GM19043 (cell line): ENCODE data around the gene DMC1.
"Not testable (repeated sequence)": the region's sequence is repeated elsewhere in the genome, so short reads cannot be mapped to it uniquely, and the experiment has no call there.

Experiments used
- ATAC-seq: cut with Tn5 transposase; IDR thresholded peaks from one replicate; pipeline ENCODE4 v1.9.1; 2021; ENCODE audit warnings: low read depth; ENCODE audit not compliant: unreplicated experiment

Gene DMC1

GRCh38 chr22:38569972-38570778 lies at the start of gene DMC1:
DMC1 (minus strand) TSS chr22:38570183; CDS start chr22:38568256, 1,927 bp downstream.
- no peak for ATAC-seq

- ATAC-seq: no peak
Observed at GRCh38 chr22:38618682-38619081, 48.7 kb upstream of the DMC1 start.

- ATAC-seq: no peak
Observed at GRCh38 chr22:38618258-38618657, 48.3 kb upstream of the DMC1 start.

GRCh38 chr22:38615064-38615405 lies 45.1 kb upstream of the DMC1 start:
- ATAC-seq: not testable (repeated sequence)

GRCh38 chr22:38614332-38615063 lies 44.5 kb upstream of the DMC1 start:
- ATAC-seq: no peak

- no peak for ATAC-seq
Observed at GRCh38 chr22:38613588-38613987, 43.6 kb upstream of the DMC1 start.

- no peak for ATAC-seq
Observed at GRCh38 chr22:38612217-38613006, 42.4 kb upstream of the DMC1 start.

- no peak for ATAC-seq
Observed at GRCh38 chr22:38611559-38611958, 41.6 kb upstream of the DMC1 start.

GRCh38 chr22:38610234-38610633 lies 40.3 kb upstream of the DMC1 start:
- ATAC-seq: no peak

GRCh38 chr22:38608992-38609750 lies 39.2 kb upstream of the DMC1 start:
- no peak for ATAC-seq

GRCh38 chr22:38607680-38608079 lies 37.7 kb upstream of the DMC1 start:
- no peak for ATAC-seq

- ATAC-seq: no peak
Observed at GRCh38 chr22:38602166-38602565, 32.2 kb upstream of the DMC1 start.

- no peak for ATAC-seq
Observed at GRCh38 chr22:38601221-38601764, 31.3 kb upstream of the DMC1 start.

GRCh38 chr22:38599466-38599865 lies 29.5 kb upstream of the DMC1 start:
- no peak for ATAC-seq

GRCh38 chr22:38582923-38583322 lies 12.9 kb upstream of the DMC1 start:
- ATAC-seq: not testable (repeated sequence)

- no peak for ATAC-seq
Observed at GRCh38 chr22:38578505-38578904, 8.5 kb upstream of the DMC1 start.

- ATAC-seq: no peak
Observed at GRCh38 chr22:38572065-38572464, 2.1 kb upstream of the DMC1 start.

- ATAC-seq: no peak
Observed at GRCh38 chr22:38570779-38571364, 889 bp upstream of the DMC1 start.

- ATAC-seq: no peak
Observed at GRCh38 chr22:38569181-38569971, 607 bp downstream of the DMC1 start.
